ENCODE data around the gene KICS2.
"Not testable (repeated sequence)": the region's sequence is repeated elsewhere in the genome, so short reads cannot be mapped to it uniquely, and the experiment has no call there.

The KICS2 gene

DNA sequence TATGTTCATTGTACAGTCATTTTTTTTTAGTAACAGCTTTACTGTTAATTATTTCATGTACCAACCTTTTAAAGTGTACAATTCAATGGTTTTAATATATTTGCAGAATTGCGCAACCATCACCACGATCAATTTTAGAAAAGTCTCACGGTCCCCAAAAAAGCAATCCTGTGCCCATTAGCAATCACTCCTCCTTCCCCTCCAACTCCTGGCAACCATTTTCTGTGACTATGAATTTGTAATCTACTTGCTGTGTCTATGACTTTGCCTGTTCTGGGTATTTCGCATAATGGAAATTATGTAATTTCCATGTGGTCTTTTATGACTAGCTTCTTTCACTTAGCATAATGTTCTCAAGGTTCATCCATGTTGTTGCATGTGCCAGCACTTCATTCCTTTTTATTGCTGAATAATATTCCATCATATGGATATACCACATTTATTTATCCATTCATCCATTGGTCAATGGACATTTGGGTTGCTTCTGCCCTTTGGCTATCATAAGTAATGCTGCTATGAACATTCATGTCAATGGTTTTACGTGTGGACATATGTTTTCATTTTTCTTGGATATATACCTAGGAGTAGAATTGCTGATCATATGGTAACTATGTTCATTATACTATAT lies 9.9 kb downstream of the KICS2 start:
- DNase-seq, result no peak

GRCh38 chr12:64207453-64207852 lies 14.6 kb downstream of the KICS2 start:
- DNase-seq, result no peak

- DNase-seq, result no peak
These were observed 16.6 kb downstream of the KICS2 start for GRCh38 chr12:64205542-64205941.

DNA sequence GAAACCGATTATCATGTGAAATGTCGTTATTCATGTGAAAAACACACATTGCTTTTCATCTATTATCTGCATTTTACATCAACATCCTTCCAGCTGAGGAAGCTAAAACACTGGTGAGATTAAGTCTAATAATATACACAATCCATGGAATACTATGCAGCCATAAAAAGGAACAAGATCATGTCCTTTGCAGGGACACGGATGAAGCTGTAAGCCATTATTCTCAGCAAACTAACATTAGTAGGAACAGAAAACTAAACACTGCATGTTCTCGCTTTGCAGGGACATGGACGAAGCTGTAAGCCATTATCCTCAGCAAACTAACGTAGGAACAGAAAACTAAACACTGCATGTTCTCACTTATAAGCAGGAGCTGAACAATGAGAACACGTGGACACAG lies 18.3 kb downstream of the KICS2 start:
- no peak for DNase-seq

DNA sequence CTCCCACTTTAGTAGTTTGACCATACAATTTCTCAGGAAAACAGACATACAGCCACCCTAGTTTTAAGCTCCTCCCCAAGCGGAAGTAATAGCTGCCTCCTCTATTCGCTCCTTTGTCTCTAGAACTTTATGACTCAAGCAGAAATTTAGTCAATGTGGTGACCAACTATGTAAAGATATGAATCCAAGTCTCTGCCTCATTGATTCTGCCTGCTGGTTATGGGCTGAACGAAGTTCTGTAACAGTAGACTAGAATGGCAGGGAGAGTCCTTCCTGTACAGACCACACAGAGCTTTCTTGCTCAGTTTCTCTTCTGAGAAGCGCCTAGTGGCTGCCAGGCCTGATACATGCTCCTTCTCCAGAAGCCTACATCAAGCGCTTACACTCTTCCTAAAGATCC lies 19.1 kb downstream of the KICS2 start:
- no peak for DNase-seq

DNA sequence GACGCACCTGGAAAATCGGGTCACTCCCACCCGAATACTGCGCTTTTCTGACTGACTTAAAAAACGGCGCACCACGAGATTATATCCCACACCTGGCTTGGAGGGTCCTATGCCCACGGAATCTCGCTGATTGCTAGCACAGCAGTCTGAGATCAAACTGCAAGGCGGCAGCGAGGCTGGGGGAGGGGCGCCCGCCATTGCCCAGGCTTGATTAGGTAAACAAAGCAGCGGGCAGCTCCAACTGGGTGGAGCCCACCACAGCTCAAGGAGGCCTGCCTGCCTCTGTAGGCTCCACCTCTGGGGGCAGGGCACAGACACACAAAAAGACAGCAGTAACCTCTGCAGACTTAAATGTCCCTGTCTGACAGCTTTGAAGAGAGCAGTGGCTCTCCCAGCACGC lies 26.3 kb downstream of the KICS2 start:
- not testable (repeated sequence) for DNase-seq

GRCh38 chr12:64194333-64195149 lies 27.6 kb downstream of the KICS2 start:
- DNase-seq, result no peak

GRCh38 chr12:64193931-64194330 lies 28.2 kb downstream of the KICS2 start:
- no peak for DNase-seq

DNA sequence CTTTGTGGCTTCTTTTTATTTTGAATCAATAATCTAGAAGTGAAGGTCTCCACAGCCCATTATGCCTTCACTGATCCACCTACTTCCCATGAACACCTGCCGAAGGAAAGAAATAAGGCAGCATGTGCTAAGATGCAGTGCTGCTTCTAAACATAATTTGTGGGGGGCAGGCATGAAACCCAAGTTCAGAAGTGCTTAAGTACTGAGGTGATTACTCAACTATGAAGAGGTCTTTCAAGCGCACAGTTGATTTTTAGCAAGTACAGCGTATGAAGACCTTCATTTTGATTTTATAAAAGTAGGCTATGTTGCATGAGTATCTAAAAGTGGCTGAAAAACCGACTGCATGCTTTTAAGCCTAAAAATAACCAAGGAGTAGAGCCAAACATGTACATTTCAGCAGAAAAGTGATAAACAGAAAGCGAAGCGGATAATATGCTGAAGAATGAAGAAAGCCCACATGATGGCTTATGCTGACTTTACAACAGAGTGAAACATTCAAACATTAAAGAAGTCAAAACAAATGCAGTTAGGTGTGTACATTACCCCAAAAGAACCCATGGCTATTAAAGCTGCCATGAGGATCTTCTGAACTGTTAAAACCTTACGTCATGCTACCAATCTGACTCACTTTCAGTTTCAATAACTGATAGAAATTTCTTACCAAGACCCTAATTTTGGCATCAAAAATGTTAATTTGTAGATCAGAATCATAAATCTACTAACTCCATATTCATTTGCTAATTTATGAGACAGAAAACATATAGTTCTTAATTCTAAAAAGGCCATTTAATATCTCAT lies 29.3 kb downstream of the KICS2 start:
- no peak for DNase-seq

GRCh38 chr12:64190140-64190539 lies 32.0 kb downstream of the KICS2 start:
- no peak for DNase-seq

GRCh38 chr12:64189530-64189929 lies 32.6 kb downstream of the KICS2 start:
- no peak for DNase-seq

GRCh38 chr12:64187794-64188193 lies 34.3 kb downstream of the KICS2 start:
- no peak for DNase-seq

GRCh38 chr12:64187370-64187769 lies 34.7 kb downstream of the KICS2 start:
- no peak for DNase-seq

- DNase-seq, result no peak
These were observed 35.3 kb downstream of the KICS2 start for GRCh38 chr12:64186789-64187188.

DNA sequence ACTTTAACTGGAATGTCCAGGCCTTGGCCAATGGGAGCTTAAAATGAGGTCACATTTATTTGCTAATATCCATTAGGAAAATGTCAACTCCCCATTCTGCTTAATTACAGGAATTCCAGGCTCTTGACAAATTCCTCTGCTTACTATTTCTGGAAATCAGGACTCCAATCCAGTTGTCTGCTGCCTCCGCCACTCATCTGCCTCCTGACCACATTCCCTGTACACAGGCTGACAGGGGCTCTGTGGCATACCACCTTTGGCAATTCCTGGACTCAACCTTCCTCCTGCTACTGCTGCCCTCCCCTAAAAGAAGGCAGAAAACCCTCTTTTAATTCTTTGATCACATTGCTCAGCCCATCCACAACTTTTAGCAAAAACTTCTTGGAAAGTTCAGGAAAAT lies 37.9 kb downstream of the KICS2 start:
- DNase-seq, result no peak

DNA sequence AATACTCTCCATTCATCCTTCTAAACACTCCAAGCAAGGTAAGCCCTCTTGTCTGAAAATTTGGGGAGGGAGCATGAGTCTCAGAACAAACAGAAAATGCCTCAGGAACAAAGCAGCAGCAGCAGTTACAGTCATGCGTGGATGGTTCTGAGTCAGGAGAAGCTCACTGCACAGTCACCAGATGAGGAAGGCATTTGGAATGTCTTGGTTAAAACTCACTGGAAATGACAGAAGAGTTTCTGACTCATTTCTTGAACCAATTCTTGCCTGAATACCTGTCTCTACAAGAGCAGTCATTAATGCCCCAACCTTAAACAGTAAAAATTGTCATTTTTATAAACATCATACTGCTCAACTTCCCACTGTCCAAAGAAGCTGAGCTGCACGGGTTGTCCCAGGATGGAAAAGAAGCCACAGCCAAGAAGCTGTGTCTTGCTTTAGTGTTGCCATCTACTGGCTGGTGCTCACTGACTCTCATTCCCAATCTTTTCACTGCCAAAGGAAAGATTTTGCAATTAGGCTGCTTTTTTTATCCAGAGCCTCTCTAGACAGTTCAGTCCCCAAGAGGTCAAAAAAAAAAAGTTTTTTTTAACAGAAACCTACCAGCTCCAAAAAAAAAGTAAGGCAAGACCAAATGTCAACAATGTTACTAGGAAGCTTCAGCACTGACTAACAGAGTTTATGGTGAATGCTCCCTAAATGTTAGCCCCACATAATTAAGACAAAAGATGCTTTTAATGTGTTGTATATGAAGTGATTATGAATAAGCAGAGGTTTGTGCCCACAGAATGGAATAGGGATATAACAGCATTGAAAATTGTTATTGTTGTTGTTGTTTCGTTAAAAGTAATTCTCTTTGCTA lies 40.4 kb downstream of the KICS2 start:
- DNase-seq, result no peak

DNA sequence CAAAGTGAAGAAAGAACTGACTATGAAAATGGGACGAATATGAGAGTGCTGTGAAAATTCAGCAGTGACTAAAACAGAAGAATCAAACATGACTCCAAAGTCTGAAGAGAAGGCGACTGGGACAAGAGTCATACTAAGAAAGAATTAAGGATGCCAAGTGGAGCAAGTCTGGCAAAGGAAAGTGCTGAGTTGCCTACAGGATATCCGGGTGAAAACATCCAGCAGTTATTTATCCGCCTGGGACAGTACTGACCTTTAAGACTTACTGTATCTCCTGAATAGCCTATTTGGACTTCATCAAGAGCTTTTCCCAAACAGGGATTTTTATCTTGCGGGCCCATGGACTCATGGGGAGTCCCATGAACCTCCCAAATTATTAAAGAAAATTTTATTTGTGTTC lies 41.1 kb downstream of the KICS2 start:
- DNase-seq, result no peak

DNA sequence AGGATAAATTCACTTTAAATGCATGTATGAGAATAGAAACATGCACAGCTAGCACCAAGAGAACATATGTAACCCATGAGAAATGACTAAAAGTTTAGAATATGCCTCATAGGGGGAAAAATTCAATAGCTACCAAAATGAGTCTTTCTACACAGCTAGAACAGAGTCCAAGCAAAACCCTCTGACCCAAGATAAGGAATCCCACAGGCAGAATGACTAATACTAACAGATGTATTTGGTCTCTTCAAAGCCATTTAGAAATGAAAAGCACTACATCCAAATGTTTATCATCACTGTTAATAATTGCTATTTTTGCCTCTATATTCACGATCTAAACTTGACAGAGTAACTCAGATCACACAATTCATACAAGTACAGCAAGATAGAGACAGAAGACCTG lies 44.0 kb downstream of the KICS2 start:
- DNase-seq, result no peak

DNA sequence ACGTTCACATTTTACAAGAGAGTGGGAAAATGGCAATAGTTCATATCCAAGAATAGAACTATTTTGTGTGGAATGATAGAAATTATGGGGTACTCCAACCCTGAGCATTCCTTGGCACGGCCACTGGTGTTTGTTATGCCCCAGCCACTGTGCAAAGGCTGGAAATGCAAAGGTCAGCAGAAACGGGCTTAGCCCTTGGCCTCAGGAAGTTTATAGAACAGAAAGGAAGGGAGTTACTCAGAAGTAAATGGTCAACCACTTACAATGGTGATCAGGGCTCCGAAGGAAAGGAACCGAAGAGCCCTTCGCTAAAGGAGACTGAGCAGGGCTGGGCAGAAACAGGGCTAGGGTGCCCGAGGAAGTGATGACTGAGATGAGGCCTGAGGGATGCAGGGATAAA lies 45.1 kb downstream of the KICS2 start:
- no peak for DNase-seq

DNA sequence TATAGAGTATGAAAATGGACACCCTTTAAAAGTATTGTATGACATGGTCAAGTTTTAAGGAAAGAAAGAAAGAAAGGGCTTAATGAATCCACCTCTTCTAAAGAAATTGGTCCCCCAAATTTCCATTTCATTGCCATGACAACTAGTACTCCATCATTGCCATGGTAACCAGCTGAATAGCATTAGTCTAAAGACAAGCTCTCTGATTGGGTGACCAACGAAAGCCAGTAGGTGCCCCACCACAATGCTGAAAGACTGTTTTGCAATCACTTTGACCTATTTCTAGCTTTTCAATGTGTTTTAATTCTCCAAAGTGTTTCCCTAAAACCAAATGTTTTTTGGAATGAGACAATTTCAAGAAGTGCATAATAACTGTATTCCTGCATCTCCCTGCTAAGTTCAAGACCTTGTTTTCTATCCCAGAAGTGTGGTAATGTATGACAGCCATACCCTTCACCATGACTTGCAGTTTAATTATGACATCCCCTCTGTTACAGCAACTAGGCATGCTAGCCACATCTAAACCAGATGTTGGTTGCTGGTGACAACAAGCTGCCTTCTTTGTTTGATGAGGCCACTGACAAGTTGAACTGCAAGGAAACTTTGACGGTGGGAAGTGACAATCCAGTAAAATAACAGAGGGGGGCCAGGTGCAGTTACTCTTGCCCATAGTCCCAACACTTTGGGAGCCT lies 46.7 kb downstream of the KICS2 start:
- no peak for DNase-seq

DNA sequence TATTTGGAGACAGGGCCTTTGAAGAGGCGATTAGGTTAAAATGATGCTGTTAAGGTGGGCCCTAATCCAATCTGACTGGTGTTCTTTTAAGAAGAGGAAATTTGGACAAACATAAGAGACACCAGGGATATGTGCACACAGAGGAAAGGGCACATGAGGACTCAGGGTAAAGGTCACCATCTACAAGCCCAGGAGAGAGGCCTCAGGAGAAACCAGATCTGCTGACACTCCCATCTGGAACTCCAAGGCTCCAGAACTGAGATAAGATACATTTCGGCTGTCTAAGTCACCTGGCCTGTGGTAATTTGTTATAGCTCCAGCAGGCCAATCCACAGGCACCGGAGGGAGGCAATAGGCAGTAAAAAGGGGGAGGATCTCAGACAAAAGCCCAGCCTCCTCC lies 48.6 kb downstream of the KICS2 start:
- DNase-seq, result no peak
